ENCODE data around the gene HOXA13.

HOXA13 gene

GRCh38 chr7:27172315-27172774 is 27.5 kb downstream of the HOXA13 start:
- DNase-seq (ENCODE audit: insufficient read length, low spot score) (no peak), FAIRE-seq (no peak)
- TF ChIP-seq, protein P1, sequence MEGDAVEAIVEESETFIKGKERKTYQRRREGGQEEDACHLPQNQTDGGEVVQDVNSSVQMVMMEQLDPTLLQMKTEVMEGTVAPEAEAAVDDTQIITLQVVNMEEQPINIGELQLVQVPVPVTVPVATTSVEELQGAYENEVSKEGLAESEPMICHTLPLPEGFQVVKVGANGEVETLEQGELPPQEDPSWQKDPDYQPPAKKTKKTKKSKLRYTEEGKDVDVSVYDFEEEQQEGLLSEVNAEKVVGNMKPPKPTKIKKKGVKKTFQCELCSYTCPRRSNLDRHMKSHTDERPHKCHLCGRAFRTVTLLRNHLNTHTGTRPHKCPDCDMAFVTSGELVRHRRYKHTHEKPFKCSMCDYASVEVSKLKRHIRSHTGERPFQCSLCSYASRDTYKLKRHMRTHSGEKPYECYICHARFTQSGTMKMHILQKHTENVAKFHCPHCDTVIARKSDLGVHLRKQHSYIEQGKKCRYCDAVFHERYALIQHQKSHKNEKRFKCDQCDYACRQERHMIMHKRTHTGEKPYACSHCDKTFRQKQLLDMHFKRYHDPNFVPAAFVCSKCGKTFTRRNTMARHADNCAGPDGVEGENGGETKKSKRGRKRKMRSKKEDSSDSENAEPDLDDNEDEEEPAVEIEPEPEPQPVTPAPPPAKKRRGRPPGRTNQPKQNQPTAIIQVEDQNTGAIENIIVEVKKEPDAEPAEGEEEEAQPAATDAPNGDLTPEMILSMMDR (IDR thresholded peaks at IDR 0.05; ENCODE audit: insufficient read depth, missing control alignments) = no peak

GRCh38 chr7:27171637-27172314 is 28.1 kb downstream of the HOXA13 start:
- FAIRE-seq (no peak), DNase-seq (ENCODE audit: insufficient read length, low spot score) (no peak)
- TF ChIP-seq, protein P1 (IDR thresholded peaks at IDR 0.05; ENCODE audit: insufficient read depth, missing control alignments) = no peak

- FAIRE-seq (no peak), DNase-seq (ENCODE audit: insufficient read length, low spot score) (no peak)
- TF ChIP-seq, protein P1 (IDR thresholded peaks at IDR 0.05; ENCODE audit: insufficient read depth, missing control alignments) = no peak
Observed at GRCh38 chr7:27171325-27171636, 28.6 kb downstream of the HOXA13 start.

DNA sequence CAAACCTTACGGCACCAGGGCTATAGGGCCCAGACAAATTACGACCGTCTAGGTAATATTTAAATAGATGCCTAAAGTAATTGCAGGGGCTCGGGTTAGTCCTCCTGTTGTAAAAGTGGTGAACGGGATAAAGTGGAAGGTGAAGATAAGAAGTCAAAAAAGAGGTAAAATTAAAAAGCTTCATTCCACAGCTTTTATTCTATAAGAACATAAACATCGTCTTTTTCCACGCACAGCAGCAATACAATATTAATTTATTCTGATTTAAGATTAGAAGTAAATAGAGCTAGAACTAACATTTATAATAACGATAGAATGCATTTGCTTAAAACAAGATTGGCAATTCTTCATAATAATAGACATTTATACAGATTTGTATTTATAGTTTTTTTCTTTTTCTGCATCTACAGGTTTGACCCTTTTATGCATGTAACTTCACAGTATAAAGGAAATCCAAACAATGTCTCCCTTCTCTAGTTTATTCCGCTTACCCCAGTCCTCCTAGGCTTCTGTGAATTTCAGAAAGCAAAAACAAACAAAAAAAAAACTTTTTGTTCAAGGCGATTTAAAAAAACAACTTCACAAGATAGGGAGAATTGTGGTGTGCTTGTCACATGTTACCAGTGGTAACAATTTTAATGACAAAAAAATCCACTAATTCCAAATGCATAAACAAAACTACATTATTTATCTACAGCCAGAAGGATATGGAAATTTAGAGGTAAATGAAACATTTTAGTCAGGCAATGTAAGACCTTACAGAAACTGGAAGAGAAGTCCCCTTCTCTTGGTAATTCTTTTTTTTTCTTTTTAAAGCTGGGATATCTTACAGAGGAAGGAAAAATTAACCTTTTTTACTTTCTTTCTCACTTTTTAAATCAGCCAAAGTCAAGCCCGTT is 29.2 kb downstream of the HOXA13 start:
- no peak for DNase-seq (ENCODE audit: insufficient read length, low spot score)
- TF ChIP-seq, protein P1 (IDR thresholded peaks at IDR 0.05; ENCODE audit: insufficient read depth, missing control alignments) = no peak
- no peak for FAIRE-seq

- no peak for FAIRE-seq
- DNase-seq (ENCODE audit: insufficient read length, low spot score) = no peak
- TF ChIP-seq, protein P1 (IDR thresholded peaks at IDR 0.05; ENCODE audit: insufficient read depth, missing control alignments) = no peak
Observed at GRCh38 chr7:27169658-27170425, 30.0 kb downstream of the HOXA13 start.

DNA sequence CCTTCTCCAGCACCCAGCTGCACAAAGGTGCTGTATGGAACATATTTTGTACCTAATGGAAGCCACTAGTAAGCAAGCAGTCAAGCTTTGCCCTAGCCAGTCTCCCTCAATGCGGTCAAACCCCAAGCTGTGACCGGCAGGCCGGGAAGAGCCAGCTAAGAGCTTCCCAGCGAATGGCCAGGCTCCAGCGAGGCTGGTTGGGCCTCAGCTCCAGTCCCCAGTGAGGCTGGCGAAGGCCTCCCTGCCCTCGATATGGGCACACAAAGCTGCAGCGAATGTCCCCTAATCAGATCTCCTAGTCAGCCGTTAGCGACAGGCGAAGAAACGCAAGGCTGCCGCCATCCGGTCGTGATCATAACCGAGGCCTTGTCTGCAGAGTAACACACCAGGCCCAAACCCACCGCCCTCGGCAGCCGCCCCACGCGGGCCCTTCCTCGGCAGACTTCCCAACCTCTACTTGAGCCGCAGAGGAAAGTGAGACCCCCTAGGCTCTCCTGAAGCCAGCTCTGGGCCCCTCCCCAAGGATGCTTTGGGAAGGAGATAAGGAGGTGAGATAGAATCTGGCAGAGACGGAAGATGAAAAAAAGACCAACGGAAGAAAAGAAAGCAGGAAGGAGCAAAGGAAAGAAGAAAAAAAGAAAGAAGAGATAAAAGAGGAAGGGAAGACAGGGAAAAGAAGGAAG is 31.5 kb downstream of the HOXA13 start:
- no peak for DNase-seq (ENCODE audit: insufficient read length, low spot score)
- FAIRE-seq = no peak
- TF ChIP-seq, protein P1 (IDR thresholded peaks at IDR 0.05; ENCODE audit: insufficient read depth, missing control alignments) = no peak

Measured in D721Med (cell line).